GM23338 (cell line): ENCODE results near the gene PLXNA2. TPM values are rescaled to one million over a fixed set of nuclear protein-coding genes. Genes with fewer than 3 reads are reported as not detected.

ENCODE experiments used
- ATAC-seq: fragments of 200-7000 bp; cut with Tn5 transposase; 3 replicates; pipeline ENCODE4 v1.9.1; 2020
- DNase-seq: peaks from one replicate; pipeline ENCODE4 v3.0.0-alpha.2; 2015; ENCODE audit warnings: low spot score
- H2AFZ ChIP-seq: fragments of 200-600 bp; sonication (generic); 2 replicates; pipeline ENCODE4 v1.8.0; 2016; ENCODE audit warnings: antibody characterized with exemption, mild to moderate bottlenecking, moderate library complexity
- H3F3A ChIP-seq: fragments of 200-600 bp; sonication (generic); replicated peaks from 2 replicates; pipeline ENCODE4 v1.8.0; 2017; ENCODE audit warnings: antibody characterized with exemption, mixed run types, low read depth
- H3K27ac ChIP-seq: fragments of 200-600 bp; sonication (generic); 2 replicates; pipeline ENCODE4 v1.6.1; 2016; ENCODE audit warnings: low read depth
- H3K27me3 ChIP-seq: fragments of 200-600 bp; sonication (generic); 2 replicates; pipeline ENCODE4 v1.8.0; 2016; ENCODE audit warnings: mild to moderate bottlenecking, mixed run types, moderate library complexity; ENCODE audit not compliant: insufficient read depth
- H3K36me3 ChIP-seq: fragments of 200-600 bp; sonication (generic); 2 replicates; pipeline ENCODE4 v1.8.0; 2016; ENCODE audit warnings: mild to moderate bottlenecking; ENCODE audit not compliant: insufficient read depth
- H3K4me1 ChIP-seq: fragments of 200-600 bp; sonication (generic); 2 replicates; pipeline ENCODE4 v1.8.0; 2016; ENCODE audit warnings: mild to moderate bottlenecking, moderate library complexity; ENCODE audit not compliant: insufficient read depth
- H3K4me2 ChIP-seq: fragments of 200-600 bp; sonication (generic); 2 replicates; pipeline ENCODE4 v1.7.1; 2017; ENCODE audit warnings: mixed run types
- H3K4me3 ChIP-seq: fragments of 200-600 bp; sonication (generic); 2 replicates; pipeline ENCODE4 v1.6.1; 2016; ENCODE audit warnings: mixed run types
- H3K79me2 ChIP-seq: fragments of 200-600 bp; sonication (generic); replicated peaks from 2 replicates; pipeline ENCODE4 v1.8.0; 2017; ENCODE audit warnings: mild to moderate bottlenecking; ENCODE audit not compliant: insufficient read depth
- H3K9me2 ChIP-seq: fragments of 200-600 bp; sonication (generic); 2 replicates; pipeline ENCODE4 v1.8.0; 2017; ENCODE audit not compliant: insufficient read depth
- H4K20me1 ChIP-seq: fragments of 200-600 bp; sonication (generic); replicated peaks from 2 replicates; pipeline ENCODE4 v1.8.0; 2017; ENCODE audit warnings: mild to moderate bottlenecking; ENCODE audit not compliant: insufficient read depth
- H3K27ac Mint-ChIP-seq: 2 replicates; pipeline ENCODE4 v1.8.0; 2020; ENCODE audit warnings: inconsistent platforms, mild to moderate bottlenecking, moderate library complexity, mixed read lengths
- H3K27me3 Mint-ChIP-seq: 3 replicates; pipeline ENCODE4 v1.8.0; 2022; ENCODE audit warnings: low read depth, mild to moderate bottlenecking, moderate library complexity, mixed read lengths, inconsistent platforms; ENCODE audit not compliant: insufficient read depth, poor library complexity
- H3K36me3 Mint-ChIP-seq: 3 replicates; pipeline ENCODE4 v1.8.0; 2021; ENCODE audit warnings: low read depth, mild to moderate bottlenecking, inconsistent platforms, moderate library complexity, mixed read lengths
- H3K4me1 Mint-ChIP-seq: 3 replicates; pipeline ENCODE4 v1.8.0; 2020; ENCODE audit warnings: mild to moderate bottlenecking, inconsistent platforms, mixed read lengths
- H3K4me3 Mint-ChIP-seq: 3 replicates; pipeline ENCODE4 v1.8.0; 2021; ENCODE audit warnings: moderate library complexity, mild to moderate bottlenecking, inconsistent platforms, mixed read lengths
- H3K9me3 Mint-ChIP-seq: 3 replicates; pipeline ENCODE4 v1.8.0; 2020; ENCODE audit warnings: moderate library complexity, mild to moderate bottlenecking, inconsistent platforms, mixed read lengths
- CREB1 ChIP-seq: fragments of 250-450 bp; sonication (Bioruptor Pico); IDR thresholded peaks from 2 replicates; pipeline ENCODE4 v1.5.0; 2020; ENCODE audit warnings: low read depth, mild to moderate bottlenecking, moderate library complexity
- CTCF ChIP-seq, 2 experiments: fragments of 200-600 bp in 1 of 2; sonication (generic) in 1 of 2; conservative IDR thresholded peaks; 2 replicates each; pipeline versions ENCODE4 v1.5.1 to v1.6.1; 2016 to 2017; ENCODE audit warnings: antibody characterized with exemption in 2 of 2, low read depth in 2 of 2, mild to moderate bottlenecking in 2 of 2, moderate library complexity in 1 of 2
- ETS1 ChIP-seq: IDR thresholded peaks from 2 replicates; pipeline ENCODE4 v1.6.1; 2016; ENCODE audit warnings: antibody characterized with exemption
- EZH2 ChIP-seq: fragments of 200-600 bp; sonication (generic); IDR thresholded peaks from one replicate; pipeline ENCODE4 v1.8.0; 2017; ENCODE audit warnings: antibody characterized with exemption, mild to moderate bottlenecking, low read depth; ENCODE audit not compliant: unreplicated experiment
- EZH2phosphoT487 ChIP-seq: fragments of 200-600 bp; sonication (generic); IDR thresholded peaks from one replicate; pipeline ENCODE4 v1.8.1; 2018; ENCODE audit warnings: antibody characterized with exemption; ENCODE audit not compliant: unreplicated experiment
- JUNB ChIP-seq: IDR thresholded peaks from one replicate; pipeline ENCODE4 v1.6.1; 2016; ENCODE audit warnings: antibody characterized with exemption; ENCODE audit not compliant: unreplicated experiment
- NANOG ChIP-seq: IDR thresholded peaks from 2 replicates; pipeline ENCODE4 v1.6.1; 2016; ENCODE audit warnings: antibody characterized with exemption, borderline replicate concordance
- POLR2AphosphoS5 ChIP-seq: IDR thresholded peaks from 2 replicates; pipeline ENCODE4 v1.6.1; 2016; ENCODE audit warnings: antibody characterized with exemption, low read depth
- REST ChIP-seq: IDR thresholded peaks from one replicate; pipeline ENCODE4 v1.6.1; 2018; ENCODE audit warnings: antibody characterized with exemption; ENCODE audit not compliant: unreplicated experiment
- STAT1 ChIP-seq: IDR thresholded peaks from one replicate; pipeline ENCODE4 v1.6.1; 2016; ENCODE audit warnings: antibody characterized with exemption; ENCODE audit not compliant: unreplicated experiment
- ZNF114 ChIP-seq: fragments of 250-450 bp; sonication (Bioruptor Pico); IDR thresholded peaks from 2 replicates; pipeline ENCODE4 v1.5.0; 2020; ENCODE audit warnings: mild to moderate bottlenecking, moderate library complexity
- ZNF331 ChIP-seq: fragments of 250-450 bp; sonication (Bioruptor Pico); IDR thresholded peaks from 2 replicates; pipeline ENCODE4 v1.5.0; 2020; ENCODE audit warnings: low read depth, mild to moderate bottlenecking, moderate library complexity
- ZNF462 ChIP-seq: fragments of 250-450 bp; sonication (Bioruptor Pico); IDR thresholded peaks from 2 replicates; pipeline ENCODE4 v1.5.0; 2020; ENCODE audit warnings: mild to moderate bottlenecking, moderate library complexity
- polyA plus RNA-seq: library from polyadenylated mRNA; unstranded; fragments of >200 nt; fragmentation: Nextera tagmentation; extraction: Ambion mirVana; gene quantifications from 2 replicates; pipeline ENCODE4 v1.2.1, GENCODE V29; 2016
- total RNA-seq: library from RNA; depleted of rRNA; stranded (reverse); fragments of >200 nt; shearing (Covaris generic); gene quantifications from 2 replicates; pipeline ENCODE4 v1.2.3, GENCODE V29; 2014

The PLXNA2 gene
- total and polyA plus RNA-seq, 2 experiments from 2014 or later, result 0.40 to 1.8 TPM

GRCh38 chr1:208148380-208148779 lies 95.8 kb downstream of the PLXNA2 start:
- Mint-ChIP-seq H3K4me1 (peaks cover 10% of the 10 kb centered on the region), H3K27me3 (peaks cover 7% of the 10 kb centered on the region), H3K27ac (no peak overlapping the region), H3K4me3 (no peak overlapping the region), H3K9me3 (no peaks in the 10 kb centered on the region), H3K36me3 (no peaks in the 10 kb centered on the region)
- Histone ChIP-seq H3K79me2 (no peaks in the 10 kb centered on the region), H2AFZ (no peak overlapping the region), H3K36me3 (no peaks in the 10 kb centered on the region), H3K27ac (no peak overlapping the region), H3K9me2 (no peaks in the 10 kb centered on the region), H4K20me1 (no peaks in the 10 kb centered on the region), H3F3A (no peaks in the 10 kb centered on the region), H3K4me2 (no peak overlapping the region), H3K4me1 (0 out of 2 replicates have a peak, but pooled peaks cover 9% of the 10 kb centered on the region), H3K4me3 (no peak overlapping the region), H3K27me3 (no peaks in the 10 kb centered on the region)
- DNase-seq (no peak), ATAC-seq (no peak)
- TF ChIP-seq REST, result no peak
- TF ChIP-seq JUNB, result no peak
- TF ChIP-seq POLR2AphosphoS5, result no peak
- TF ChIP-seq ZNF462 (CRISPR knock-in tag), result no peak
- TF ChIP-seq ZNF114, result no peak
- no peak for TF ChIP-seq STAT1
- TF ChIP-seq ETS1, result no peak
- no peak for TF ChIP-seq NANOG
- TF ChIP-seq EZH2phosphoT487, result no peak
- TF ChIP-seq ZNF331 (CRISPR knock-in tag), result no peak
- TF ChIP-seq EZH2, result no peak
- no peak for TF ChIP-seq CREB1 (CRISPR knock-in tag)
- no peak for TF ChIP-seq CTCF (conservative IDR thresholded peaks at IDR 0.05; ENCODE audit: low read depth in 2 of 2)
